Loucy (cell line): ENCODE data around the gene TRPM7.

ENCODE experiments used
- CTCF ChIP-seq: fragments of 200-600 bp; sonication (generic); conservative IDR thresholded peaks from 2 replicates; pipeline ENCODE4 v1.5.1; 2014; ENCODE audit warnings: mild to moderate bottlenecking, antibody characterized with exemption, low read length
- EZH2phosphoT487 ChIP-seq: fragments of 200-600 bp; IDR thresholded peaks from 2 replicates; pipeline ENCODE4 v1.6.1; 2018; ENCODE audit warnings: antibody characterized with exemption, mild to moderate bottlenecking, moderate library complexity, borderline replicate concordance

- TF ChIP-seq CTCF (no peak), EZH2phosphoT487 (no peak)
Measured at GRCh38 chr15:50577492-50577891, 109.1 kb downstream of the TRPM7 start.
